Skeletal muscle tissue (tissue), 4 donors: Measurements from ENCODE around the gene HOXC9. TPM values are rescaled to one million over a fixed set of nuclear protein-coding genes. Genes with fewer than 3 reads are reported as not detected.

Experiments
- H3K27ac ChIP-seq: one replicate; pipeline ENCODE4 v1.7.0; 2013; ENCODE audit warnings: mild to moderate bottlenecking, low read depth, low read length, inconsistent platforms
- H3K27me3 ChIP-seq, 3 donors: one replicate each; pipeline ENCODE4 v1.7.0; 2013; ENCODE audit warnings: low read length in 3 of 3; ENCODE audit not compliant: control insufficient read depth in 3 of 3, insufficient read depth in 3 of 3
- H3K36me3 ChIP-seq, 3 donors: one replicate each; pipeline ENCODE4 v1.7.0; 2013; ENCODE audit warnings: low read length in 3 of 3; ENCODE audit not compliant: control insufficient read depth in 3 of 3, insufficient read depth in 3 of 3
- H3K4me1 ChIP-seq, 3 donors: one replicate each; pipeline ENCODE4 v1.7.0; 2013; ENCODE audit warnings: low read length in 3 of 3, mild to moderate bottlenecking in 3 of 3; ENCODE audit not compliant: control insufficient read depth in 3 of 3, insufficient read depth in 3 of 3
- H3K4me3 ChIP-seq, 3 donors: one replicate each; pipeline ENCODE4 v1.7.0; 2013; ENCODE audit warnings: low read length in 3 of 3
- H3K9ac ChIP-seq, 3 donors: one replicate each; pipeline ENCODE4 v1.7.0; 2013; ENCODE audit warnings: low read length in 3 of 3, mild to moderate bottlenecking in 3 of 3, moderate library complexity in 2 of 3, low read depth in 1 of 3
- H3K9me3 ChIP-seq, 3 donors: one replicate each; pipeline ENCODE4 v1.7.0; 2013; ENCODE audit warnings: low read length in 3 of 3; ENCODE audit not compliant: control insufficient read depth in 3 of 3
- total RNA-seq: library from RNA; depleted of rRNA; stranded (reverse); fragments of >200 nt; gene quantifications from one replicate; pipeline ENCODE4 v1.2.3, GENCODE V29; 2014
- donor health status: Osteomylitis.

HOXC9 gene
- total RNA-seq, 1 donor from 2014 or later, result 4.2 TPM

DNA sequence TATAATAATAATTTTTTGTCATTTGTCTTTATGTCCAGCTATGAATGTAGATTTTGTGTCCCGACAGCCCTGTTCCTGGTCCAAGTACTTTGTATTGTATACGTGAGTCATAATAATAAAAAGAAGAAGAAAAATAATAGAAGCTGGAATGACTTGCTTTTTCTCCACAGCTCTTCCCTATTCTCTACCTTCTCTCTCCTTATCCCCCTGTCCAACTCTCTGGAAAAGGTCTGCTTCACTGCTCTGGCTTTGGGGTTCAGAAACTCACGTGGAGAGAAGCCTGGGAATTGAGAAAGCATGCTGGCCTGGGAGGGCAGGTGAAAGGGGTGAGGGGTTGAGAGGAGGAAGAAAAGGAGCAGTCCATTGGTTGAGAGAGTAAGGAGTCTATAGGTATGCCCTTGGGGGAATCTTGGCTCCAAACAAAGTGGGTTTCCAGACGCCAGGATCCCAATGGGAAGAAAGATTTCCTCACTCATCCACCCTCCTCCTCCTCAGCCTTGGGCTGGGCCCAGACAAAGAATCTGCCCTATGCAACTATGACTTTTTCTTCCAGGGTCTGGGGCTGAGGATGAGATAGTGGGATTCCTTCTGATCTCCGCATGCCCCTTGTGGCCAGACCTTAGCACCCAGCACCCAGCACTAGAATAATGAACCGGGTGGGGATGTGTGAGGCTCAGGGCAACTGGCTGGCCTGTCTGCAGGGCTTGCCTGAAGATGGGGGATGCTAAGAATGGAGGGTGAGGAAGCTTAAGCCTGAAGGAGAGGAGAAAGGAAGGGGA, 12.9 kb downstream of the HOXC9 start:
- H3K36me3 ChIP-seq, result no peaks in the 10 kb centered on the region
- H3K9me3 ChIP-seq, result no peaks in the 10 kb centered on the region
- peak overlapping the region; percentile 93 for H3K27ac ChIP-seq
- peaks cover 0 to 2% (median 0%) of the 10 kb centered on the region in 3 donors for H3K27me3 ChIP-seq
- H3K4me3 ChIP-seq, result no peak overlapping the region
- H3K9ac ChIP-seq, result peak overlapping the region; percentile 7 to 89 (median 33)
- peaks cover 40 to 54% (median 47%) of the 10 kb centered on the region in 3 donors for H3K4me1 ChIP-seq

DNA sequence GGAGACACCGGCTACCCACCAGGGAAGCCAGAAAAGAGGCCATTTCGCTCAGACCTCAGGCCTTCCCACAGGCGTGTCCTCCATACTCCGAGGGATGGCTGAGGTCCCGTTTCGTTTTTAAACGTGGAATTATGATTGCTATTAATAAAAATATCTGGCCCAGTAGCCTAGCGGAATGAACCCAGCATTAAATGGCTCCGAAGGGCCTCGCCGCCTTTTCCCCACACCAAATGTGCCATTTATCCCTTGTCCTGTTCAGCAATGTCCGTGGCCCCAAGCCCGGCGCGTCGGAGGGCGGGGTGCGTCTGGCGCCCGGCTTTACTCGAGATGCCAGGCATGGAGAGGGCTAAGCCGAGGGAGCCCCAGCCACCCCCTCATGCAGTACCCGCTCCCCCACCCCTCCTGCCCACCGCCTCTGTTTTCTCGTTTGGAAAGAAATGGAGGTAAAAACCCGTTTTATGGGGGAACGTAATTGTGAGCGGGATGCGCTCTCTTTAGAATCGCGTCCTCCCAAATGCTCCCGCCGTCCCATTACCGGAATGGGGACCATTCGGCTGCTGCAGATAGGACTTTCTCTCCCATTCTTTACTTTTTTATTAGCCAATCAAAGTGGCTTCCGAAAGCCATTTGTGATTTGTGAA, 14.5 kb downstream of the HOXC9 start:
- Histone ChIP-seq H3K27me3 (peaks cover 0 to 2% (median 0%) of the 10 kb centered on the region in 3 donors), H3K4me3 (peak overlapping the region; percentile 63 to 74 (median 74)), H3K27ac (peak overlapping the region; percentile 93)

DNA sequence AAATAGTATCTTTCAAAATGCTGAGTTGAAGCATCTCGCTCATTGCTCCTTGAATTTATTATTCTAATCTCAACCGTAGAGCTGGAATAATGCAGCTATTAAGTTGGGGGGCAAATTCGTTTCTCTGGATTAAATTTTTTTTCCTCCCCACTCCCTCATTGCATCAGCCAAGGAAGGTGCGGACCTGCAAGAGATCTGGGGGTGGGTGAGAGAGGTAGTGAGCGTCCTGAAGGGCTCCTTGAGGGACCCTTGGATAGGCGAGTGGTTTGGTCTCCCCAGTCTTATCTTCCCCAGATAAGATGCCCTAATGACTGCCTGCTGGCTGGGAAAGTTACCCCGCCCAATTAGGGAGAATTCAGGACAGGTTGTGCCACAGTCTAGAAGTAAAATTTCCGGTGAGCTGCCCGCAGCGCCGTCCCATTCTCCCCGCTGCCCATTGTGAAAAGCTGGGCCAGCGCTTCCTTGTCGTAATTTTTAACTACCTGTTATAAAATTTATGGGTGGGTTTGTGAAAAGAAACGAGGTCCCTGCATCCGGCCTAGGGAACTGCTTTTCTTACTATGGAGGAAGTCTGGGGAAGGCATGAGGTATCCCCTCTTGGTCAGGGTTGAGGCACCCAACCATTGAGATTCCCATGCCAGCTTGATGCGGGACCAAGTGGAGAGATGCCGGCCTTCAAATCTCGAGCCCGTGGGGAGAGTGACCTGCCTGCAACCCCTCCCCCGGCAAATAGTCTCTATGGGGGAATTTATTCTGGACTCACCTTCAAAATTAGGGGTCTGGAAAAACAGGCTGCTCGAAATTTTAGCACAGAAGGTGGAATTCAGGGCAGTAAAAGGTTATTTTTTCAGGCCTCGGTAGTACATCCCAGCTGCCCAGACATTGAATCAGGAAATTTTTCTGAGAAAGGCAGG, 15.3 kb downstream of the HOXC9 start:
- Histone ChIP-seq H3K4me1 (peaks cover 33 to 50% (median 33%) of the 10 kb centered on the region in 3 donors), H3K27ac (peak overlapping the region; percentile 93), H3K4me3 (peak overlapping the region in 1 of 3 donors; percentile 63), H3K9me3 (no peaks in the 10 kb centered on the region), H3K9ac (peak overlapping the region; percentile 13 to 90 (median 16)), H3K36me3 (no peaks in the 10 kb centered on the region), H3K27me3 (peaks cover 0 to 2% (median 0%) of the 10 kb centered on the region in 3 donors)

More for the DNA sequence above, 14.5 kb downstream of the HOXC9 start:
- Histone ChIP-seq H3K9ac (peak overlapping the region; percentile 89 to 90 (median 89)), H3K36me3 (no peaks in the 10 kb centered on the region), H3K9me3 (no peaks in the 10 kb centered on the region), H3K4me1 (peaks cover 36 to 49% (median 37%) of the 10 kb centered on the region in 3 donors)

- Histone ChIP-seq H3K36me3 (no peaks in the 10 kb centered on the region), H3K9me3 (no peaks in the 10 kb centered on the region), H3K27ac (peak overlapping the region; percentile 93), H3K27me3 (peaks cover 0 to 2% (median 0%) of the 10 kb centered on the region in 3 donors), H3K9ac (peak overlapping the region in 2 of 3 donors; percentile 54 to 90), H3K4me3 (peak overlapping the region; percentile 55 to 85 (median 61)), H3K4me1 (peaks cover 41 to 56% (median 41%) of the 10 kb centered on the region in 3 donors)
These were observed 16.1 kb downstream of the HOXC9 start for GRCh38 chr12:54016051-54016450.

GRCh38 chr12:54016478-54016964, 16.6 kb downstream of the HOXC9 start:
- H3K27ac ChIP-seq, result peak overlapping the region; percentile 99
- H3K4me1 ChIP-seq, result peaks cover 45 to 58% (median 45%) of the 10 kb centered on the region in 3 donors
- peak overlapping the region; percentile 79 to 85 (median 84) for H3K4me3 ChIP-seq
- H3K9ac ChIP-seq, result peak overlapping the region; percentile 74 to 98 (median 90)
- no peaks in the 10 kb centered on the region for H3K27me3 ChIP-seq
- H3K9me3 ChIP-seq, result no peaks in the 10 kb centered on the region
- no peaks in the 10 kb centered on the region for H3K36me3 ChIP-seq

- H3K4me3 ChIP-seq, result peak overlapping the region; percentile 79 to 85 (median 84)
- H3K27me3 ChIP-seq, result no peaks in the 10 kb centered on the region
- peak overlapping the region; percentile 90 to 98 (median 94) for H3K9ac ChIP-seq
- H3K27ac ChIP-seq, result peak overlapping the region; percentile 99
- H3K36me3 ChIP-seq, result no peaks in the 10 kb centered on the region
- peaks cover 51 to 65% (median 52%) of the 10 kb centered on the region in 3 donors for H3K4me1 ChIP-seq
- H3K9me3 ChIP-seq, result no peaks in the 10 kb centered on the region
These were observed 17.2 kb downstream of the HOXC9 start for GRCh38 chr12:54017027-54017788.

DNA sequence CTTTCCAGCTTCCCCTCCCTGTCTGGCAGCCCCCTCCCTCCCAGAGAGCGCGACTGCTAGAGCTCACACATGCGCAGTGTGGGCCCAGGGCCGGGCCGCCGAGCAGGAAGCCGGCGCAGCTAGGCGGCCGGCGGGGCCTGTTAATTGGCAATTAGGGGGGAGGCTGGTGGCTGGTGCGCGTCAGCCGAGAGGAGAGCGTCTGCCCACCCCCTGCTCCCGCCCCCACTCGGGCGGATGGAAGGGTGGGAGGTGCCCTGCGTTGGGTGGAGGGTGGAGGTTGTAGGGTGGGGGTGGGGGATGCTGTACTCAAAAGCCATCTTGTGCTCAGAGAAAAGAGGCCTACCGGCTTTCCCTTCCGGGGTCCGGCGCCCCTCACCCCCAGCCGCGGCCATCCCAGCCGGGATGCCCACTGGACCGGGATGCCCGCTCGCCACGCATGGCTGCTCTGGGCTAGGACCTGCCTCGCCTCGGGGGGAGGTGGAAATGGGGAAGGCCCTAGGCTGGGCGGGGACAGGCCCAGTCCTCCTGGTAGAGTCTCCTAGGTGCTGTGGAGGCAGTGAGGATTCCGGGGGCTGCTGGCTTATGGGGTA, 18.0 kb downstream of the HOXC9 start:
- peaks cover 54 to 69% (median 54%) of the 10 kb centered on the region in 3 donors for H3K4me1 ChIP-seq
- H3K9me3 ChIP-seq, result no peaks in the 10 kb centered on the region
- H3K27ac ChIP-seq, result peak overlapping the region; percentile 99
- peak overlapping the region; percentile 79 to 85 (median 84) for H3K4me3 ChIP-seq
- peak overlapping the region; percentile 90 to 98 (median 94) for H3K9ac ChIP-seq
- H3K27me3 ChIP-seq, result no peaks in the 10 kb centered on the region
- H3K36me3 ChIP-seq, result no peaks in the 10 kb centered on the region

DNA sequence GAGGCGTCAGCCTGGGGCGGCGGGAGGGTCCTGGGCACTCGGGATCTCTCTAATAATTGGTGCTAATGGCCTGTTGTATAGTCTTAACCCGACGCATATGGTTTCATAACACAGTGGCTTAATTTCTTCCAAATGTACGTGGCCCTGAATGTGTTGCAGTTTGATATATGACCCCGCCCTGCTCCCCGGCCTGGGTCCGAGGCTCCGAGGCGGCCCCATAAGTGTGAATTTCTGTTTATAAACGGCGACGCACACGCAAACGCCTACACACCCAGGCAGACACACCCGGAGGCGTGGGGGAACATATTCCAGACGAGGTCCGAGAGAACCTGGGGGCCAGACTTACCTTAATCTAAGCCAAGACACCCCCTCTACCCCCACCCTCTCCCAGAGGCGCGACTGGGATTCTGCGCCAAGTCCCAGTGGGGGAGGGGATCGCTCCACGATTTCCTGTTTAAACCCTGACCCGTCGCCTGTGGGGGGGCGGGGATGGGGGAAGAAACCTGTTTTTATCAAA, 18.6 kb downstream of the HOXC9 start:
- Histone ChIP-seq H3K4me3 (peak overlapping the region; percentile 79 to 84 (median 81)), H3K27me3 (no peaks in the 10 kb centered on the region), H3K9me3 (no peaks in the 10 kb centered on the region), H3K4me1 (peaks cover 54 to 69% (median 54%) of the 10 kb centered on the region in 3 donors), H3K9ac (peak overlapping the region; percentile 90 to 98 (median 94)), H3K36me3 (no peaks in the 10 kb centered on the region), H3K27ac (peak overlapping the region; percentile 99)
